ENCODE measurements around the gene PTPRE.

GRCh38 chr10:128072941-128073645 lies 166.2 kb downstream of the PTPRE start:
- no peak for TF ChIP-seq CTCF (optimal IDR thresholded peaks at IDR 0.05 in 1 of 3, IDR thresholded peaks at IDR 0.05 in 1 of 3, conservative IDR thresholded peaks at IDR 0.05 in 1 of 3; ENCODE audit: extremely low read depth in 1 of 3, insufficient read depth in 2 of 3, low read length in 3 of 3)
- TF ChIP-seq EZH2 (IDR thresholded peaks at IDR 0.05; ENCODE audit: low read length) = no peak

All from keratinocyte (primary cell).